Activated CD4-positive, alpha-beta T cell treated with anti-CD3 and anti-CD28 coated beads for 48 hours (primary cell): Measurements from ENCODE around the gene CRCP.

Experiments
- DNase-seq: peaks from one replicate; pipeline ENCODE4 v3.0.0-alpha.2; 2020

The CRCP gene

DNA sequence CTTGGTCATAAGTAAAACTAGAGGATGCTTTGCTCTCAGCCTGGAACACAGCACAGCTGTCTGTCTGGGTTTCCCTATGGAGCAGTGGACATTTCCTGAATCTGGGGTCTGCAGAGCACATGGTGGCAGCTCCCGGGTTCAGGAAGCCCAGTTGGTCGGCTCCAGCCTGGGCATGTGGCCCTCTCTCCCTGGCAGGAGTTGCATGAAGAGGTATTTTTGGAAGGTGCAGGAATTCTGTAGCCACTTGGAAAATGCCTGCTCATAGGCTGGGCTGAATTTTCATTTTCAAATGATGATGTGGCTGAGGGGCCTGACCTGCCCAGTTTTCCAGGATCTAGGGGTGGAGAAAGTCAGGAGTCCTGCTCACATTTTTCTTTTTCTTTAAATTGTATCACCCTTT lies 83.8 kb downstream of the CRCP start:
- no peak for DNase-seq

DNA sequence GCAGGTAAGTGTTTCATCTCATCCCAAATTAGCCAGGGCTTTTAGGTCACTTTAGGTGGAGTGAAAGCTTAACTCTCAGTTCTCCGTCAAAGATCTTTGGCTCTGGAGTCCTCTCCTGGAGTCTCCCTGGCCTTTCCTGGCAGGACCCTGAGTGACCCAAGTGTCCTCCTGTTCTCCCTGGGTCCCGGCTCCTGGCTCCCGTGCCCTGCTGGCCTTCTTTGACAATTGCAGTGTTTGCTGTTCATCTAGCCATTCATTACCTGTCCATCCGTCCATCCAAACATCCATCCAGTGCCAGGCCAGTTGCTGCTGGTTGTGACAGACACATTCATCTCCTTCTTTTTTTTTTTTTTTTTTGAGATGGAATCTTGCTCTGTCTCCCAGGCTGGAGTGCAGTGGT lies 84.3 kb downstream of the CRCP start:
- DNase-seq, result no peak

DNA sequence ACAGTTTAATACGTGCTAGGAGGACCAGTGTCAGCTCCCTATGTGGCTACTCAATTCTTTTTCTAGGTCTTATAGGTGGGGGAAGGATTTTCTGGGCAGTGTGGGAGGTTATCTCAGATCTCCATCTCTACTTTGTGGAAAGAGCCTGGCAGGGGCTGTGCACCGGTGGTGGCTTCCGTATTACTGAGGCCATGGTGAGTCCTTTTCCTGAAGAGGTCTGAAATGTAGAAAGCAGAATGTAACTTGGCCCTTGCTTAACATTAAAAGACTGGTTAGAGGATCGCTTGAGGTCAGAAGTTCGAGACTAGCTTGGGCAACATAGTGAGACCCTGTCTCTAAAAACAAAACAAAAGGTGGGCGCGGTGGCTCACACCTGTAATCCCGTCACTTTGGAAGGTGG lies 87.8 kb downstream of the CRCP start:
- no peak for DNase-seq
